Tibial nerve (tissue), 4 donors: ENCODE measurements around the gene EXOC3. TPM values are rescaled to one million over a fixed set of nuclear protein-coding genes. Genes with fewer than 3 reads are reported as not detected.

ENCODE experiments used
- DNase-seq, 2 donors: peaks; one replicate each; pipeline ENCODE4 v3.0.0-alpha.2; 2019; ENCODE audit warnings: low spot score in 2 of 2
- H3K27ac ChIP-seq, 4 donors: fragments of 200-600 bp; sonication (generic) in 3 of 4; one replicate each; pipeline ENCODE4 v1.5.1; 2017 to 2019; ENCODE audit warnings: mild to moderate bottlenecking in 1 of 4
- H3K27me3 ChIP-seq, 2 donors: fragments of 200-600 bp; sonication (generic) in 1 of 2; one replicate each; pipeline versions ENCODE4 v1.5.1 to v1.6.0; 2017 to 2019
- H3K36me3 ChIP-seq, 3 donors: fragments of 200-600 bp; sonication (generic); one replicate each; pipeline ENCODE4 v1.5.1; 2018 to 2019
- H3K4me1 ChIP-seq, 4 donors: fragments of 200-600 bp; sonication (generic) in 3 of 4; one replicate each; pipeline ENCODE4 v1.5.1; 2017 to 2019
- H3K4me3 ChIP-seq, 4 donors: fragments of 200-600 bp; sonication (generic) in 3 of 4; one replicate each; pipeline ENCODE4 v1.5.1; 2017 to 2019; ENCODE audit warnings: mild to moderate bottlenecking in 1 of 4, moderate library complexity in 1 of 4
- H3K9me3 ChIP-seq, 4 donors: fragments of 200-600 bp; sonication (generic) in 3 of 4; one replicate each; pipeline ENCODE4 v1.5.1; 2017 to 2019
- CTCF ChIP-seq, 5 experiments: fragments of 200-600 bp in 3 of 5; fragments of 450-650 bp in 2 of 5; sonication (generic) in 3 of 5; IDR thresholded peaks; one replicate each; pipeline ENCODE4 v1.5.1; 2016 to 2019; ENCODE audit warnings: antibody characterized with exemption in 5 of 5, mild to moderate bottlenecking in 3 of 5, moderate library complexity in 2 of 5
- EP300 ChIP-seq, 2 donors: sonication (generic); formaldehyde crosslinking; IDR thresholded peaks; one replicate each; pipeline ENCODE4 v1.6.1; 2017; ENCODE audit warnings: antibody characterized with exemption in 2 of 2, mild to moderate bottlenecking in 1 of 2
- POLR2A ChIP-seq, 2 donors: fragments of 450-650 bp; IDR thresholded peaks; one replicate each; pipeline ENCODE4 v1.6.1; 2017; ENCODE audit warnings: antibody characterized with exemption in 2 of 2, mild to moderate bottlenecking in 2 of 2, moderate library complexity in 2 of 2
- WGBS, 2 donors: methylation state at CpG; one replicate each; pipeline ENCODE4 v1.1.5; 2018; 5-methylcytosine and 5-hydroxymethylcytosine counted together
- total RNA-seq, 4 donors: library from RNA; depleted of rRNA; stranded (reverse); fragments of >200 nt; gene quantifications; one replicate each; pipeline ENCODE4 v1.1.0, GENCODE V29; 2016

Gene EXOC3
- total RNA-seq, 4 donors from 2014 or later: 53.5 to 98.4 (median 58.8) TPM

- H3K27me3 ChIP-seq: no peaks in the 10 kb centered on the region
- no peak for DNase-seq
- WGBS, 2 donors: 90 to 91% methylated on average over 51 to 63 of the region's 63 CpGs
- peaks cover 0 to 89% (median 4%) of the 10 kb centered on the region in 3 donors for H3K36me3 ChIP-seq
- no peak overlapping the region for H3K27ac ChIP-seq
- TF ChIP-seq CTCF (IDR thresholded peaks at IDR 0.05) (no peak), EP300 (IDR thresholded peaks at IDR 0.05) (no peak), POLR2A (IDR thresholded peaks at IDR 0.05) (no peak)
- no peak overlapping the region for H3K4me3 ChIP-seq
- H3K4me1 ChIP-seq: no peaks in the 10 kb centered on the region
- H3K9me3 ChIP-seq: no peaks in the 10 kb centered on the region
Observed at GRCh38 chr5:464843-465590, 22.0 kb downstream of the EXOC3 start.

- Histone ChIP-seq H3K9me3 (no peaks in the 10 kb centered on the region), H3K4me3 (no peak overlapping the region), H3K27ac (no peak overlapping the region), H3K4me1 (no peaks in the 10 kb centered on the region), H3K36me3 (peaks cover 0 to 85% (median 4%) of the 10 kb centered on the region in 3 donors), H3K27me3 (no peaks in the 10 kb centered on the region)
- 83 to 95% methylated on average over 20 to 24 of the region's 29 CpGs for WGBS, 2 donors
- TF ChIP-seq POLR2A (IDR thresholded peaks at IDR 0.05): no peak
- no peak for TF ChIP-seq CTCF (IDR thresholded peaks at IDR 0.05)
- no peak for TF ChIP-seq EP300 (IDR thresholded peaks at IDR 0.05)
- DNase-seq: no peak
Observed at GRCh38 chr5:465591-466403, 22.8 kb downstream of the EXOC3 start.

GRCh38 chr5:466661-467310, 23.8 kb downstream of the EXOC3 start:
- WGBS, 2 donors: 90 to 93% methylated on average over 29 to 30 of the region's 30 CpGs
- Histone ChIP-seq H3K36me3 (peaks cover 0 to 82% (median 4%) of the 10 kb centered on the region in 3 donors), H3K9me3 (no peaks in the 10 kb centered on the region), H3K27ac (no peak overlapping the region), H3K27me3 (no peaks in the 10 kb centered on the region), H3K4me1 (peaks cover 0 to 10% (median 8%) of the 10 kb centered on the region in 4 donors), H3K4me3 (no peak overlapping the region)
- DNase-seq: peak in 1 of 2 donors; percentile 7
- TF ChIP-seq POLR2A (IDR thresholded peaks at IDR 0.05) (no peak), CTCF (IDR thresholded peaks at IDR 0.05) (no peak), EP300 (IDR thresholded peaks at IDR 0.05) (no peak)

GRCh38 chr5:468401-468800, 25.4 kb downstream of the EXOC3 start:
- Histone ChIP-seq H3K36me3 (peaks cover 0 to 66% (median 0%) of the 10 kb centered on the region in 3 donors), H3K27ac (no peak overlapping the region), H3K4me3 (no peak overlapping the region), H3K4me1 (peaks cover 0 to 18% (median 16%) of the 10 kb centered on the region in 4 donors), H3K9me3 (no peaks in the 10 kb centered on the region), H3K27me3 (no peaks in the 10 kb centered on the region)
- WGBS, 2 donors: 71 to 93% methylated on average over 4 to 5 of the region's 6 CpGs
- no peak for DNase-seq
- no peak for TF ChIP-seq EP300 (IDR thresholded peaks at IDR 0.05)
- TF ChIP-seq POLR2A (IDR thresholded peaks at IDR 0.05): no peak
- TF ChIP-seq CTCF (IDR thresholded peaks at IDR 0.05): no peak
